ENCODE measurements around the gene PSMD12. TPM values are rescaled to one million over a fixed set of nuclear protein-coding genes. Genes with fewer than 3 reads are reported as not detected.
A peak's percentile ranks its signal among the peaks of the same experiment; 100 is the strongest.
"Not testable (repeated sequence)": the region's sequence is repeated elsewhere in the genome, so short reads cannot be mapped to it uniquely, and the experiment has no call there.

Gene PSMD12
- total RNA-seq, 1 experiment from 2014 or later = 21.3 TPM

DNA sequence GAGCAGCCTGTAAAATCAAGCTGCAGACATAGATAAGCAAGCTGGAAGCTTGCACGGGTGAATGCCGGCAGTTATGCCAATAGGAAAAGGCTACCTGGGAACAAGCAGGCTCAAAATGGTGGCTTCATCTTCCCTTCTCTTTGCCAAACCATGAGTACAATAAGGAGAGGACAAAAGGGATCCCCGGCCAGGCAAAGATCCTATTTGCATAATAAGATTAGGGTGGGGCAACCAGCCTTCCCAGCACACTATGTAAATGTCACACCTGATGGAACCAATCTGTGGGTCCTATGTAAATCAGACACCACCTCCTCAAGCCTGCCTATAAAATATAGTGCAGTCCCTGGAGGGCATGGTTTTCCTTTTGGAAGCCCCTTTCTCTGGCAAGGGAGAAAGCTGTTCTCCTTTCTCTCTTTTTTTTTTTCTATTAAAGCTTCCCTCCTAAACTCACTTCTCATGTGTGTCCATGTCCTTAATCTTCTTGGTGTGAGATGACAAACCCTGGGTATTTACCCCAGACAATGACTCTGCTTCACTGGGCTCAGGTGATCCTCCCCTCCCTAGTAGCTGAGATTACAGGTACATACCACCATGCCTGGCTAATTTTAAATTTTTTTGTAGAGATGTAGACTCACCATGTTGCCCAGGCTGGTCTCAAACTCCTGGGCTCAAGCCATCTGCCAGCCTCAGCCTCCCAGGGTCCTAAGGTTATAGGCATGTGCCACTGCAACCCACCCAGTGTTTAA lies 44.2 kb downstream of the PSMD12 start:
- no peak for DNase-seq (ENCODE audit: low spot score)

DNA sequence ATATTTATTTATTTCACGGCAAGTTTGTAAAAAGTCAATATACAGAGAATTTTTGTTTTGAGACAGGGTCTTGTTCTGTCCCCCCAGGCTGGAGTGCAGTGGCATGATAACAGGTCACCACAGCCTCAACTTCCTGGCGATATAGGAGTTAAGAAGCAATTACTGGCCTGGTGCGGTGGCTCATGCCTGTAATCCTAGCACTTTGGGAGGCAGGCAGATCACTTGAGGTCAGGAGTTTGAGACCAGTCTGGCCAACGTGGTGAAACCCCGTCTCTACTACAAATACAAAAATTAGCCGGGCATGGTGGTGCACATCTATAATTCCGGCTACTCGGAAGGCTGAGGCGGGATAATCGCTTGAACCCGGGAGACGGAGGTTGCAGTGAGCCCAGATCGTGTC lies 44.9 kb downstream of the PSMD12 start:
- DNase-seq (ENCODE audit: low spot score); in situ Hi-C loops (cut with HindIII; ENCODE audit: low sequenced_read_pairs): not testable (repeated sequence)

More for the DNA sequence above, 44.2 kb downstream of the PSMD12 start:
- in situ Hi-C loops (cut with HindIII; ENCODE audit: low sequenced_read_pairs) = no loop called here

DNA sequence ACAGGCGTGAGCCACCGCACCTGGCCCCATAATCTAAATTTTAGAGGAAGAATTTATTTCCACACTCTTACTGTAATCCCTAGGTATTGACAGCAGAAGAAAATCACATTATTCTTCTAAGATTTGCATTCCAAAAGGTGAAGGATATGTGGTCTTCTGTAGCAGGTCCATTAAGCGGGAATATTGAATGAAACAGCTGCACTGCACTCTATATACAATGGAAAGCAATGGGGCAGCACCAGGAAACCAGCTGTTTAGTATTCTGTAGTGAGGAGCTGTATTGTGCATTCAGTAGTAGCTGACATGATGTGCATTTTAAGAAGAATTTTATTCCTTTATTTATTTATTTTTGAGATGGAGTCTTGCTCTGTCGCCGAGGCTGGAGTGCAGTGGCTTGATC lies 49.6 kb downstream of the PSMD12 start:
- in situ Hi-C loops (cut with HindIII; ENCODE audit: low sequenced_read_pairs) = no loop called here
- no peak for DNase-seq (ENCODE audit: low spot score)

GRCh38 chr17:67315865-67316264 lies 50.5 kb downstream of the PSMD12 start:
- in situ Hi-C loops (cut with HindIII; ENCODE audit: low sequenced_read_pairs) = no loop called here

GRCh38 chr17:67312265-67312664 lies 54.1 kb downstream of the PSMD12 start:
- DNase-seq (ENCODE audit: low spot score) = no peak
- in situ Hi-C loops (cut with HindIII; ENCODE audit: low sequenced_read_pairs) = no loop called here

More at GRCh38 chr17:67315865-67316264, 50.5 kb downstream of the PSMD12 start:
- DNase-seq (ENCODE audit: low spot score) = no peak

- DNase-seq (ENCODE audit: low spot score) = no peak
- in situ Hi-C loops (cut with HindIII; ENCODE audit: low sequenced_read_pairs) = no loop called here
These were observed 54.8 kb downstream of the PSMD12 start for GRCh38 chr17:67311575-67311974.

GRCh38 chr17:67310406-67310805 lies 56.0 kb downstream of the PSMD12 start:
- in situ Hi-C loops (cut with HindIII; ENCODE audit: low sequenced_read_pairs) = no loop called here
- DNase-seq (ENCODE audit: low spot score) = no peak

DNA sequence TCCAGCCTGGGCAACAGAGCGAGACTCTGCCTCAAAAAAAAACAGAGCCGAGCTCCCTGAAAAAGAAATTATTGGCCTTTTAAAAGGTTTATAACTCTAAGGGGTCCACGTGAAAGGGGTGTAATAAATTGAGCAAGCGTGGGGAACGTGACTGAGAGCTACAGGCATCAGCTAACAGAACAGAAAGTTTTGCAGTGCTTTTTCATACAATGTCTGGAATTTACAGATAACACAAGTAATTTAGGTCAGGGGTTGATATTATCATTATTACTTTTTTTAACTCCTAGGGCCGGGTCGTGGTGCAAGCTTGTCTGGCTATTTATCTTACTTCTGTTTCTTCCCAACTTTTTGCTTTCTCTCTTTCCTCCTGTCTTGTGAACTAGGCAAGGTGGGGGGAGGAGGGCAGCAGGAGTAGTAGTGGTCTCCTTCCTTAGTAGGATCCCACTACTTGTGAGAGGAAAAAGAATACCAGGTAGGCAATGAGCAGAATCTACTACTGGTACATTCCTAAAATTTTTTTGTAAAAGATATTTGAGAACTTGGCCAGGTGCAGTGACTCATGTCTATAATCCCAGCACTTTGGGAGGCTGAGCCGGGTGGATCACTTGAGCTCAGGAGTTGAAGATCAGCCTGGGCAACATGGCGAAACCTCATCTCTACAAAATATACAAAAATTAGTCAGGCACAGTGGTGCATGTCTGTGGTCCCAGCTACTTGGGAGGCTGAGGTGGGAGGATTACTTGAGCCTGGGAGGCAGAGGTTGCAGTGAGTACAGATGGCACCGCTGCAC lies 60.7 kb downstream of the PSMD12 start:
- DNase-seq (ENCODE audit: low spot score); in situ Hi-C loops (cut with HindIII; ENCODE audit: low sequenced_read_pairs): not testable (repeated sequence)

- in situ Hi-C loops (cut with HindIII; ENCODE audit: low sequenced_read_pairs) = no loop called here
- no peak for DNase-seq (ENCODE audit: low spot score)
These were observed 68.9 kb downstream of the PSMD12 start for GRCh38 chr17:67297454-67297960.

DNA sequence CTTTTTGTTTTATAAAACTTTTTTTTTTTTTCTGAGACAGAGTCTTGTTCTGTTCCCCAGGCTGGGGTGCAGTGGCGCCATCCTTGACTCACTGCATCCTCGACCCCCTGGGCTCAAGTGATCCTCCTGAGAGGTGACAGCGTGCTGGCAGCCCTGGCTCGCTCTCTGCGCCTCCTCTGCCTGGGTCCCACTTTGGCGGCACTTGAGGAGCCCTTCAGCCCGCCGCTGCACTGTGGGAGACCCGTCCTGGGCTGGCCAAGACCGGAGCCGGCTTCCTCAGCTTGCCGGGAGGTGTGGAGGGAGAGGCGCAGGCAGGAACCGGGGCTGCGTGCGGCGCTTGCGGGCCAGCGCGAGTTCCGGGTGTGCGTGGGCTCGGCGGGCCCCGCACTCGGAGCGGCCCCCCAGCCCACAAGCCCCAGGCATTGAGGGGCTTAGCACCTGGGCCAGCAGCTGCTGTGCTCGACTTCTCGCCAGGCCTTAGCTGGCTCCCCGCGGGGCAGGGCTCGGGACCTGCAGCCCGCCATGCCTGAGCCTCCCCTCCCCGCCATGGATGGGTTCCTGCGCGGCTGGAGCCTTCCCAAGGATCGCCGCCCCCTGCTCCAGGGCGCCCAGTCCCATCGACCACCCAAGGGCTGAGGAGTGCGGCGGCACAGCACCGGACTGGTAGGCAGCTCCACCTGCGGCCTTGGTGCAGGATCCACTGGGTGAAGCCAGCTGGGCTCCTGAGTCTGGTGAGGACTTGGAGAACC lies 71.8 kb downstream of the PSMD12 start:
- in situ Hi-C loops (cut with HindIII; ENCODE audit: low sequenced_read_pairs) = no loop called here
- no peak for DNase-seq (ENCODE audit: low spot score)

GRCh38 chr17:67293251-67294203 lies 72.8 kb downstream of the PSMD12 start:
- peak; percentile 30 for DNase-seq (ENCODE audit: low spot score)
- in situ Hi-C loops (cut with HindIII; ENCODE audit: low sequenced_read_pairs) = no loop called here

DNA sequence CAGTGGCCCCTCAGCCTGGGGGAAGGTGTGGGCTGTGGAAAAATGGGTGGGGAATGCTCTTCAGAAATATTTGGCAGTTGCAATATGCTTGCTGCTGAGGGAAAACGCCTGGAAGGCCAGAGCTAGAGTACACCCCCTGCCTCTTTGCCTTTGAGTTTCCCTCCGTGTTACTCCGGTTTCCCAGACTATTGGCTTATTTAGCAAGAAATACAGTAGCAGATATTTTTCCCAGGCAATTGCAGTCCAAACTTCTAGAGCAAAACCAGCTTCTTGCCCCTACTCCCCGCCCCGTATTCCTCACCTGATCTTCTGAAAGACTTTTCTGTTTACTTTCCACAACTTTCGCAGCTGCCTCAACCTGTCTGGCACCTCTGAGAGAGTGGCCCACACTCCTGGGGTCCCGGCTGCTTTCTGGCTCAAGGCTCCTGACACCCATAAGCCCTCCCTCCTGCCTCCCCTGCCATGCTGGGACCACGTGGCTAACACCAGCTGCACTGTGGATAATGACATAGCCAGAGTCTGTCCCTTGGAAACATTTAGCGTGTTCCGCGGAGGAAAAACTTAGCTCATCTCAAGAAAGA lies 75.6 kb downstream of the PSMD12 start:
- in situ Hi-C loops (cut with HindIII; ENCODE audit: low sequenced_read_pairs) = no loop called here
- no peak for DNase-seq (ENCODE audit: low spot score)

GRCh38 chr17:67290244-67290643 lies 76.1 kb downstream of the PSMD12 start:
- in situ Hi-C loops (cut with HindIII; ENCODE audit: low sequenced_read_pairs) = no loop called here

DNA sequence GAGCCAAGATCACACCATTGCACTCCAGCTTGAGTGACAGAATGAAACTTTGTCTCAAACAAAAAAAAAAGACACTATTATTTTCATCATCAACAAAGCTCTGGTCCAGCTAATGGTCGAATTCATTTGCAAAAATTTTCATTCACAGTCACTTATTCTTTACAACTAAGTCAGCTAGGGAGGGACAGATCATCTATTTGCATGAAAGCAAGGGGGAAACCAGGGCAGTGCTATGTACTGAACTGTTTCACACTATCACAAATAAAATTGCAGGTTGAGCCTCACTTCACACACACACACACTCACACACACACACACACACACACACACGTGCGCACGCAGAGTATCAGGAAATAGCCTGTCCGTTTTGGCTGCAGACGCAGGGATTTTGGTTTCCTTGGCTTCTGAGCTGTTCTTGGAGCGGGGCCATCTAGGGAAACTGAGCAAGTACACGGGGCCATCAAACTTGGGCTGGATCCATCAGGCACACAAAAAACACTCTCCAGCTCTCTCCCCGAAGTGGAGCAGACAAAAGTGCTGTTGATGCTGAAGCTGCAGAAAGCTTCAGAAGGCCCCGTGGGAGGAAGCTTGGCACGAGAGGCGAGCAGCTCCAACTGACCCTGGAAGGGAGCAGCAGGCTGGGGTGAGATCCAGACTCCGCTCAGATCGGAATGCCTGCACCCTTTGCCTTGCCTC lies 77.0 kb downstream of the PSMD12 start:
- peak; percentile 82 for DNase-seq (ENCODE audit: low spot score)
- in situ Hi-C loops (cut with HindIII; ENCODE audit: low sequenced_read_pairs) = no loop called here

More at GRCh38 chr17:67290244-67290643, 76.1 kb downstream of the PSMD12 start:
- DNase-seq (ENCODE audit: low spot score) = no peak
